ENCODE measurements around the gene CCL26.
"Not testable (repeated sequence)": the region's sequence is repeated elsewhere in the genome, so short reads cannot be mapped to it uniquely, and the experiment has no call there.

CCL26 gene

DNA sequence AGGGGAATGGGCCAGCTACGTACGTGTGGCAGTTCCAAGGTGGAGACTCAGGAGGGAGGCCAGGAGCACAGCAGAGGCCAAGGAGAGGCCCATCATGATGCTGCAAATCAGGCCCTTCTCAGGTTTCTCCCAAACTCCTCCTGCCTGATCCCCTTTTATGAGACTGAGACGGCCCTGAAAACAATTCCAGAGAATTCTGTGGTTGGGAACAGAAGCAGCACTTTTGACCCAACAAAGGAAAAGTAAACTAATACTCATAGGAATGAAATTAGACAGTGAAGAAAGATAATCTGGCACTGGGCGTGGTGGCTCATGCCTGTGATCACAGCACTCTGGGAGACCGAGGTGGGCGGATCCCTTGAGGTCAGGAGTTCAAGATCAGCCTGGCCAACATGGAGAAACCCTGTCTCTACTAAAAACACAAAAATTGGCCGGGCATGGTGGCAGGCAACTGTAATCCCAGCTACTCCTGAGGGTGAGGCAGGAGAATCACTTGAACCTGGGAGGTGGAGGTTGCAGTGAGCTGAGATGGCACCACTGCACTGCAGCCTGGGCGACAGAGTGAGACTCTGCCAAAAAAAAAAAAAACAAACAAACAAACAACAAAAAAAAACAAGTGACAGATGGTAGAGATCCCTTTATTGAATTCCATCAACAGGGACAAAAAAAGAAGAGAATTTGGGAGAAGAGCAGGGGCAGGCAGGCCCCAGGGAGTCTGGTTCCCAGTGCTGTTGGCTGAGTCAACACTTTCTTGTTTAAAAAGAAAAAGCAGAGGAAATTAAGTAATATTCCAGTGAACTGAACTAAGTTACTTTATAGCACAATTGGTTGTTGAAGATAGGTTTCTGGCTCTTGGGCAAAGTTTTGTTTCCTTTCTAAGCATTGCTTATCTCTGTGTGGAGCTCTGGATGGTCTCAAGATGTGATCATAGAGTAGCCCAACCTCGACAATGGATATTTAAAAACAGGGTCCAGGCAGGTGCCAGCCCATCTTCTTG lies at the start of gene CCL26:
Gene CCL26, minus strand, starts transcription at position 131 of the 997 bp plus-strand sequence. Its CDS starts 35 bp downstream, at position 96.
- peak; percentile 32 for DNase-seq

DNA sequence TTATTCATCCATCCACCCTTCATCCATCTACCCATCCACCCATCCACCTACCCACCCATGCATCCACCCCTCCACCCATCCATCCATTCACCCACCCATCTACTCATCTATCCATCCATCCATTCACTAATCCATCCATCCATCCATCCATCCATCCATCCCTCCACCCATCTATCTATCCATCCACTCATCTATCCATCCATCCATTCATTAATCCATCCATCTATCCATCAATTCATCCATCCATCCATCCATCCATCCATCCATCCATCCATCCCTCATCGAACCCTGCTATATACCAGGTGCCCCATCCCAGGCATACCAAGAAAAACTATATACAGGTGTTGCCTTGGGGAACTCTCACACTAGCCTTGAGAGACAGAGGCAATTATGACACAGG lies 48.7 kb upstream of the CCL26 start:
- DNase-seq: no peak

DNA sequence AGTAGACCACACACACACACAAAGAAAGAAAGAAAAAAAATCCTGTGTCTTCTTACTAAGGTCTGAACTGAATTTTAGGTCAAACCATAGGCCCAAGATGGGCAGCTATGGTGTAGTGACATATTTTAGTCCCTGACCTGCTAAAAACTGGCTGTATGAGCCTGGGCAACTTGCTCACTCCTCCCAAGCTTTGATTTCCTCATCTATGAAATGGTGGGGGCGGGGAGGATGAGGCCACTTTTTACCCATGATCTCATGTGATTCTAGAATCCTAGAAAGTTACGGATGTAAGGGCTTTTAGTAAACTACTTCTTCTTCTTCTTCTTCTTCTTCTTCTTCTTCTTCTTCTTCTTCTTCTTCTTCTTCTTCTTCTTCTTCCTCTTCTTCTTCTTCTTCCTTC lies 47.7 kb upstream of the CCL26 start:
- no peak for DNase-seq

- no peak for DNase-seq
Observed at GRCh38 chr7:75818472-75818871, 46.5 kb upstream of the CCL26 start.

GRCh38 chr7:75817116-75817515 lies 45.1 kb upstream of the CCL26 start:
- DNase-seq: no peak

- no peak for DNase-seq
Observed at GRCh38 chr7:75815418-75816064, 43.5 kb upstream of the CCL26 start.

DNA sequence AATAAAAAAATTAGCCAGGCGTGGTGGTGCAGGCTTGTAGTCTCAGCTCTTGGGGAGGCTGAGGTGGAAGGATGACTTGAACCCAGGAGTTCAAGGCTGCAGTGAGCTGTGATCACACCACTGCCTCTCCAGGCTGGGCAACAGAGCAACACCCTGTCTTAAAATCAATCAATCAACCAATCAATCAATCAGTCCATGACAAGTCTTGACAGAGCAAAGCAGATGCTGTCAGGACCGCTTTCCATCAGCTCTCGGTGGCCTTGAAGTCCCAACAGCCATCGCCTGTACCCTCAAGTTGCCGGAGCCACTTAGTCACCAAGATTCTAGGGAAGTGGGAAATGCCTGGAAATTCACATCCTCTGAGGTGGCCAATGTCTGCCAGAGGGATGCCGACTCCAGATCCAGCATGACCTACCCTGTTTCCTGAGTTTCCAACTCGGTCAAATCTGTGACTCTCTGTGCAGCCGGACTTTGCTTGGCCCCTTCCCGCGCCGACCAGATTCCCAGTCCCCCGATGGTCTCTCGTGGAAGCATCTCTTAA lies 42.5 kb upstream of the CCL26 start:
- DNase-seq: no peak

- DNase-seq: peak; percentile 16
Observed at GRCh38 chr7:75813781-75814236, 41.8 kb upstream of the CCL26 start, which contains the start of gene CCL24. Gene CCL24 (minus strand): TSS chr7:75813806. CDS start chr7:75813715, 91 bp downstream.

DNA sequence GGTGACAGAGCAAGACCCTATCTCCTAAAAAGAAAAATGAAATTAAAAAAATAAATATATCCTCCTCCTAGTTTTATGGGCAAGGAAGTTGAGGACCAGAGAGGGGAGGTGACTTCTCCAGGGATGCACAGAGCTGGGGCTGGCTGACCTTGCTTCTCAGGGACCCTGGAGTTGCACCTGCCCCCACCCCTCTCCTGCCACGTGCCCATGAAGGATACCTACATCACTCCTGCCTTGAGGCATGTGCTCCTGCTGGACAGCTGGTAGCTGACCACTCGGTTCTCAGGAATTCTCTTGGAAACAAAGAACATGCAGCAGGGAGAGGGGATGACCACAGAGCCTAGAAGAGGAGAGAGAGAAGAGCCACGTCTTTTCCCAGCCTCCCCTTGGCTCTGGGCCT lies 41.1 kb upstream of the CCL26 start:
- no peak for DNase-seq

- DNase-seq: no peak
Observed at GRCh38 chr7:75811894-75812678, 40.1 kb upstream of the CCL26 start.

DNA sequence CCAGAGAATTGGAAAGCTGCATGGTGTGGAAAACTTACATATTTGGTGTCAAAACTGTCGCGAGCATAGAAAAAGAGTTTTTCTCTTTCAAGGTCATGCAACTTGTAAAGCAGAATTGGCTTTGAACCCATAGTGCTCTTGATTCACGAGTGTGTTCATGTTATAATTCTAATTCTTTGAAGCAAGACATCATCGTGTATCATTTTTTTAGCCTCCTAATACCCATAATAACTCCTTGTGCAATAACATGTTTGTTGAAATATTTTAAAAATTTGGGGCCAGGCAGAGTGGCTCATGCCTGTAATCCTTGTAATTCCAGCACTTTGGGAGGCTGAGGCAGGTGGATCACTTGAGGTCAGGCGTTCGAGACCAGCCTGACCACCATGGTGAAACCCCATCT lies 37.4 kb upstream of the CCL26 start:
- no peak for DNase-seq

DNA sequence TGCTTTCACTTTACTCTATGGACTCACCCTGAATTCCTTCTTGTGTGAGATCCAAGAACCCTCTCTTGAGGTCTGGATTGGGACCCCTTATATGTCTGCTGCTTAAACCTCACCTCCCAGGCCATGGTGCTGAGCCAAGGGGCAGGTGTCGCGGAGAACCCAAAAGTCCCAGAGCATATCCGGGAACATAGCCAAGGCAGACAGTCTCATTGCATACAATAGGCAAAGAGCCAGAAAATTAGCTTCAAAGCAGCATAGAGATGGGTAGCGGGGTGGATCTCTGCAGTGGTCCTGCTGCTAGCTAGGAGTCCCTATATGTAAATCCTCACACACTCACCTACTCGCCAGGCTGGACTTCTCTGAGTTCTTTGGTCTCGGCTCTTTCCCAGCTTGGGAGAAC lies 36.1 kb upstream of the CCL26 start:
- no peak for DNase-seq

DNA sequence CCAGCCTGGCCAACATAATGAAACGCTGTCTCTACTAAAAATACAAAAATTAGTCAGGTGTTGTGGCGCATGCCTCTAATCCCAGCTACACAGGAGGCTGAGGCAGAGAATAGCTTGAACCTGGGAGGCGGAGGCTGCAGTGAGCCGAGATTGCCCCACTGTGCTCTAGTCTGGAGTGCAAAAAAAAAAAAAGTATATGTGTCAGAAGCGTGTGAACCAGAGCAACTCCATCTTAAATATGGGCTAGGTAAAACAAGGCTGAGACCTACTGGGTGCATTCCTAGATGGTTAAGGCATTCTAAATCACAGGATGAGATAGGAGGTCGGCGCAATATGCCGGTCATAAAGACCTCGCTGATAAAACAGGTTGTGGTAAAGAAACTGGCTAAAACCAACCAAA lies 35.4 kb upstream of the CCL26 start:
- DNase-seq: no peak

- DNase-seq: no peak
Observed at GRCh38 chr7:75806560-75807307, 34.7 kb upstream of the CCL26 start.

DNA sequence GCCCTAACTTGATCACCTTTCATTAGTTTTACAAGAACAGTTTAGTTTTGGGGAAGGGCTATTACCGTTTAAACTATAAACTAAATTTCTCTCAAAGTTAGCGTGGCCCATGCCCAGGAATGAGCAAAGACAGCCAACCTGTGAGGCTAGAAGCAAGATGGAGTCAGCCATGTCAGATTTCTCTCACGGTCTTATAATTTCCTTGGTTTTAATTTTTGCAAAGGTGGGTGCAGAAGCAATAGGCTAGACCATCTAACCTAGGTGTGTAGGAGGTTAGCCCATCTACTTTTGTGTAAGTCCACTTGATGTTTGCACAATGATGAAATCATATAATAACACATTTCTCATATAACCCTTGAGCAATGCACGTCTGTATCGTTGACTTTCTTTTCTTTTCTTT lies 32.7 kb upstream of the CCL26 start:
- no peak for DNase-seq

DNA sequence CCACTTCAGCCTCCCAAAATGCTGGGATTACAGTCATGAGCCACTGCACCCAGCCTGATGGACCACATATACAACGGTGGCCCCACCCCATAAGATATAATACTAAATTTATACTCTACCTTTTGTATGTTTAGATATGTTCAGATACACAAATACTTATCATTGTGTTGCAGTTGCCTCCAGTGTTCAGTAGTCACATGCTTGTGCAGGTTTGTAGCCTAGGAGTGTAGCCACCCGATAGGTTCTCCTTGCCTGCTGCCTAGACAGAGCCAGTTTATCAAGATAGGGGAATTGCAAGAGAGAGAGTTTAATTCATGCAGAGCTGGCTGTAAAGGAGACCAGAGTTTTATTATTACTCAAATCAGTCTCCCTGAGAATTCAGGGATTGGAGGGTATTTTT lies 32.0 kb upstream of the CCL26 start:
- DNase-seq: peak; percentile 12

DNA sequence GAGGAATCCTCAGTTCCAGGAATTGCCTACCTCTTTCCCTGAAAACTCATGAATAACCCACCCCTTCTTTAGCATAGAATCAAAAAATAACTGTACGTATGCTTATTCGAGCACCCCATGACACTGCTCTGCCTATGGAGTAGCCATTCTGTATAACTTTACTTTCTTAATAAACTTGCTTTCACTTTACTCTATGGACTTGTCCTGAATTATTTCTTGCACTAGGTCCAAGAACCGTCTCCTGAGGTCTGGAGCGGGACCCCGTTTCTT lies 30.5 kb upstream of the CCL26 start:
- no peak for DNase-seq

- DNase-seq: peak; percentile 45
Observed at GRCh38 chr7:75798770-75799169, 26.8 kb upstream of the CCL26 start.

- DNase-seq: no peak
Observed at GRCh38 chr7:75796420-75796819, 24.4 kb upstream of the CCL26 start.

DNA sequence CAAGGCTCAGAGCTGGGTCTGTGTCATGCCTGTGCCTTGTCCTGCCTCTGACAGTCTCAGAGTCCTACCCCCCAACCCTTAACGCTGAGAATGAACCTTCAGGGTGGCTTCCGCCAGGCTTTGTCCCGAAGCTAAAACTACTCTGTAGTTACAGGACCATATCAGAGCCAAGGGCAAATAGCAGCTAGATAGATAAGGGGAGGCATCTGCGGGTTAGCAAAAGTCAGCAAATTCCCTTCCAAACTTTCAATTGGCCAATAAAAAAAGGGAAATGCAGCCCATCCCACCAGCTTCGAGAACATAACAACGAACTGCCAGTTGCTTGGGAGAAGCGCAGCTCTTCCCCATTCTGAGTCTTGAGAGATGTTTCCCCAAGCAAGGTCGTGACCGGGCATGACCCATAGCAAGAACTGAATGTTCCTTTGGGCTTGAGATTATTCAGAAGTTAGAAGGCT lies 23.8 kb upstream of the CCL26 start:
- DNase-seq: no peak

DNA sequence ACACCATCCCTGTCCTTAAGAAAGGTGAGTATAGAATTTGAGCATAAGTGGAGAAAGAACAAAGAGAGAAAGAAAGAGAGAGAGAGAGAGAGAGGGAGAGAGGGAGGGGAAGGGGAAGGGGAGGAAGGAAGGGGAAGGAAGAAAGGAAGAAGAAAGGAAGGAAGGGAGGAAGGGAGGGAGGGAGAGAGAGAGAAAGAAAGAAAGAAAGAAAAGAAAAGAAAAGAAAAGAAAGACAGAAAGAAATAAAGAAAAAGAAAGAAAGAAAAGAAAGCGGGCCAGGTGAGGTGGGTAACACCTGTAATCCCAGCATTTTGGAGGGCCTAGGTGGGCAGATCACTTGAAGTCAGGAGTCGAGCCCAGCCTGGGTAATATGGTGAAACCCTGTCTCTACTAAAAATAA lies 21.7 kb upstream of the CCL26 start:
- no peak for DNase-seq

DNA sequence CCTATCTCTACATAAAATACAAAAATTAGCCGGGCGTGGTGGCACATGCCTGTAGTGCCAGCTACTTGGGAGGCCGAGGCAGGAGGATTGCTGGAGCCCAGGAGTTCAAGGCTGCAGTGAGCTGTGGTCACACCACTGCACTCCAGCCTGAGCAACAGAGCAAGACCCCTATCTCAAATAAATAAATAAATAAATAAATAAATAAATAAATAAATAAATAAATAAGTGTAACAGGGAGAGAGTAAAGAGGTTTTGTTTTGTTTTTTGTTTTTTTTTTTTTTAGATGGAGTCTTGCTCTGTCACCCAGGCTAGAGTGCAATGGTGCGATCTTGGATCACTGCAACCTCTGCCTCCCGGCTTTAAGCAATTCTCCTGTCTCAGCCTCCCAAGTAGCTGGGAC lies 20.6 kb upstream of the CCL26 start:
- DNase-seq: not testable (repeated sequence)

Data from hematopoietic multipotent progenitor cell treated with erythropoietin and hydrocortisone succinate and interleukin-3 and kit ligand, for 6 days (in vitro differentiated cells).